Activated naive CD4-positive, alpha-beta T cell treated with anti-CD3 and anti-CD28 coated beads, Interleukin-2, amount 50 U/mL, for 72 hours (primary cell): ENCODE results near the gene FOXC2. TPM values are rescaled to one million over a fixed set of nuclear protein-coding genes. Genes with fewer than 3 reads are reported as not detected.

ENCODE experiments used
- ATAC-seq, 2 donors: fragments of 150-1000 bp; cut with Tn5 transposase; 2 replicates each; pipeline ENCODE4 v1.10.0; 2021; ENCODE audit warnings: mild to moderate bottlenecking in 2 of 2, moderate library complexity in 2 of 2
- DNase-seq, 2 donors: peaks; one replicate each; pipeline ENCODE4 v3.0.0; 2021 to 2022; ENCODE audit warnings: low spot score in 2 of 2
- H3K27ac Mint-ChIP-seq, 2 donors: one replicate each; pipeline ENCODE4 v1.8.0; 2022; ENCODE audit warnings: mild to moderate bottlenecking in 2 of 2, mixed read lengths in 2 of 2
- H3K36me3 Mint-ChIP-seq, 2 donors: one replicate each; pipeline ENCODE4 v1.8.0; 2022; ENCODE audit warnings: mixed read lengths in 2 of 2
- H3K9me3 Mint-ChIP-seq, 2 donors: one replicate each; pipeline ENCODE4 v1.8.0; 2022; ENCODE audit warnings: mixed read lengths in 2 of 2
- total RNA-seq, 2 donors: library from RNA; stranded (reverse); gene quantifications; one replicate each; pipeline ENCODE4 v1.2.3, GENCODE V29; 2022

Gene FOXC2
- total RNA-seq, 2 donors from 2014 or later: not detected

DNA sequence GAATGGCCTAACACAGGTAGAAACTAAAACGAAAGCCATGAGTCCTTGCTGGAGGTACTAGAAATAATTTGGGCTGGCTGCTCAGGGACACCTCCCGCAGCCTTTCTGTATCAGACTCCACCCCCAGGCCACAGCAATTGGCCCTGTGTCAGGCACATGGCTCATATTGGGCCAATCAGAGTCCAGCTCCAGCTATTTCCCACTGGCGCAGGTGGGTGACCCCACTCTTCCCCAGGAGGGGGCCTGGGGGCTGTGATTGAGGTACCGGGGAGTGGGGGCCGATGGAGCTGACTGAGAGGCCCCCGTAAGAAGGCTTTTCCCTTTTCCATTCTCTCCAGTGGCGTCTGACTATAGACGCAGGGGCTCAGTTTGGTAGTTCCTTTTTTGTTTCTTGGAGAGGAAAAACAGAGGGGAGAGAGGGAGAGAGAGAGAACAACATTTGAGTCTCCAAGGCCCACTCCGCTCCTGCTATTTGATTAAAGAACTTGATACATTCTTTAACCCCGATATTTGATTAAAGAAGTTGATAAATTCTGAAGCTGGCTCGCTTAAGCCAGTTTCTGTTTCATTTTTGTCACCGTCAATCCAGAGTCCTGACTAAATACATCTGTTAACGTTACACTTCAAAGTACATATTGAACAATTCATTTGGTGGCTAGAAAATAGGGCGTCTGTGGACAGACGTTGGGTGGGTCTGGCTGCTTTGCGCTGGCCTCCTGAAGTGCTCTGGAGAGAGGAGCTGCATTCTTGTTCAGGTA is 38.0 kb downstream of the FOXC2 start:
- peaks cover 0 to 12% of the 10 kb centered on the region in 2 donors for H3K36me3 Mint-ChIP-seq
- H3K27ac Mint-ChIP-seq: peak overlapping the region; percentile 83 to 84
- H3K9me3 Mint-ChIP-seq: no peaks in the 10 kb centered on the region
- ATAC-seq (peak; percentile 91 to 100), DNase-seq (peak in 1 of 2 donors; percentile 27)

DNA sequence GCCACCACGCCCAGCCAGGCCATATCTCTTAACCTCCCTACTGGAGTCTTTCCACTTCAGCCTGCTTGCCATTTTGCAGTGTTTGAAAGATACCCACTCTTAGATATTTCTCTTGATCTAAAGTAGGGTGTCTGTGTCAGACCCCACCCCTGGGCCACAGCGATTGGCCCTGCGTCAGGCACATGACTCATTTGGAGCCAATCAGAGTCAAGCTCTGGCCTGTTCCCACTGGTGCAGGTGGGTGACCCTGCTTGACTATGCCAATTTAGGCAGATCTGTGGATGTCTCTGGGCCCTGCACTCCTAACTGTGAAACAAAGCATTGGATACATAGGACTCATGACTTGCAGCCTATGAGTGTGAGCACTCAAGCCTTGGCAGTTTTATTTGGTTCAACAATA is 39.3 kb downstream of the FOXC2 start:
- H3K9me3 Mint-ChIP-seq: no peaks in the 10 kb centered on the region
- H3K36me3 Mint-ChIP-seq: peaks cover 0 to 12% of the 10 kb centered on the region in 2 donors
- ATAC-seq (no peak), DNase-seq (no peak)
- H3K27ac Mint-ChIP-seq: no peak overlapping the region

DNA sequence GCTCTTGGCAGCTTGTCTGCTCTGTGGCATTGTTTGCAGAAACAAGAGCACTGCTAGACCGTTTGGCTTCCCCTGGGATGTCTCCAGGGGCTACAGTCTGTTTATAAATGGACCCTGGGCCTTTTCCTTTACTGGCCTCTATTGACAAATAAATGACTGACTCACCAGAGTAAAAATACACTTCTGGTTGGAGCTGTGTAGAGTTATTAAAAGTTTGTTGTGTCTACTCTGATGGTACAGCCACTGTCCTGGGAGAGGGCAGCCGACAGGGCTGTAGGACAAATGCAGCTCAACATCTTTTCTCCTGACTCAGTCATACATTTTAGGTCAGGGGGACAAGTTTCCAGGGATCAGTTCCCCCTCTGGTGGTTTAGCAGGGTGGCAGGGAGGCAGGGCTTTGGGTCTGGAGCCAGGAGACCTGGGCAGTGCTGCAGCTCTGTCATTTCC is 41.7 kb downstream of the FOXC2 start:
- H3K27ac Mint-ChIP-seq: no peak overlapping the region
- peaks cover 0 to 12% of the 10 kb centered on the region in 2 donors for H3K36me3 Mint-ChIP-seq
- no peak for ATAC-seq
- H3K9me3 Mint-ChIP-seq: no peaks in the 10 kb centered on the region
- no peak for DNase-seq

DNA sequence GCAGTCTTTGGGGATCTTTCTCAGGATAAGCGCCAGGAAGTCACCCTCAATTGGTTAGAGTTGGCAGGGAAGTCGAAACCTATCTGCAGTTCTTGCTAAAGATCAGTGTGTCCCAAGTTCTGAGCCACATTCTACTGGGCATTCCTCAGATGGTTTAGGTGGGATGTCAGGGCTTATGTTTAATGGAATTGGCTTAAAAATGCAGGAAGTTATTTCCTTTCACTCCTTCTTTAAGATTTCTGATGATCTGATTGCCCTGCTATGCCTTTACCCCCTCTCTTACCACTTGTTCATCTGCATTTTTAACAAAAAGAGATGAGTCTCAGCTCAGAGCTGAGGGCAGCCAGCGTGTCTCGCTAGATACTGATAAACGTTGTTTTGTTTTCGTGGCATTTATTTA is 42.5 kb downstream of the FOXC2 start:
- no peak for DNase-seq
- no peak for ATAC-seq
- peaks cover 0 to 11% of the 10 kb centered on the region in 2 donors for H3K36me3 Mint-ChIP-seq
- no peak overlapping the region for H3K27ac Mint-ChIP-seq
- no peaks in the 10 kb centered on the region for H3K9me3 Mint-ChIP-seq

DNA sequence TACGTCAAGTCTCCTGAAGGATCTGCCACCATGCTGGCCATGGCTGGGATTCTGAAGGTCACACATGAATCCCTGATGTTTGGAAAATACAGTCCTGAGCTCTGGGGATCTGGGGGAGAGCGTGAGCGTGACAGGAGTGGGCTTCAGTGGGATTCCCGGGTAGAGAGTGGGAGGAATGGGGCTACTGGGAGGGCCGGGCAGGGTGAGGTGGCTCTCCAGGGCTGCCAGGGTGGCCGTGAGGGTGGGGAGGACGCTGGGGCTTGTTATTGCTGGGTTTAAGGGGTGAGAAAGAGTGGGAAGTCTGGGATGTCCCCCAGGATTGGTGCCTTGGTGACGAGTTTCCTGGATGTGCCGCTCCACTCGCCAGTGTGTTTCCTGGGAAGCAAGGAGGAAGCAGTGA is 43.0 kb downstream of the FOXC2 start:
- ATAC-seq (no peak), DNase-seq (no peak)
- no peak overlapping the region for H3K27ac Mint-ChIP-seq
- peaks cover 0 to 6% of the 10 kb centered on the region in 2 donors for H3K36me3 Mint-ChIP-seq
- no peaks in the 10 kb centered on the region for H3K9me3 Mint-ChIP-seq

DNA sequence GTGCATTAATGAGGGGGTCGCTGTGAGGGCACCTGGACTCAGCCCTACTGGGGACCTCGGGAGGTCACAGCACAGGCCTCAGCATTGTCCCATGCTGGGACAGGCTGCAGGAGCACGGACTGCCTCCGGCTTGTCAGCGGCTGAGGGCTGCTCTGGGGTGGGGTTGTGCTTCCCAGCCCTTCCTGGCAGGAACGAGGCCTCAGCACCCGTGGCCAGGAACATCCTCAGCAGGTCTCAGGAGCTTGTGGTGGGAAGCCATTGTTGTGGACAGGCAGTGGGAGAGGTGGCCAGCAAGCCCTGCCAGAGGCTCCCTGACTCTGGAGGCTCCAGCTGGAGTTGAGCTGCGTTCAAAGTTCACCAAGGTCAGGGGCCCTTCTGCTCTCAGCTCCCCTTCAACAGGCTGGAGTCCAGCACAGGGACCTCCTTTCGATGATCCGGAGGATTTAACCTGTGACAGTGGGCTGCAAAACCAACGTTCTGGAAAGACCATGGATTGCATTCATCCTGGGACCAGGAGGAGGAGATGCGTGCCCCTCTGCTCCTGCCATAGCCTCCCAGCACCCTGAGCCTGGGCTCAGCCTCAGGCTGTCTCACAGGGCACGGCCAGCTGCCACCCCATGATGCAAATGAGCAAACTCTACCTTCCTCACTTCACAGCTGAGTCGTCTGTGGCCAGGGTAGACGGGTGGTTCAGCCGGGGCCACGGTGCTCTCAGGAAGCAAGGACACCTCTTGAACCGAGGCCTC is 44.3 kb downstream of the FOXC2 start:
- DNase-seq (no peak), ATAC-seq (no peak)
- no peaks in the 10 kb centered on the region for H3K36me3 Mint-ChIP-seq
- H3K9me3 Mint-ChIP-seq: no peaks in the 10 kb centered on the region
- H3K27ac Mint-ChIP-seq: no peak overlapping the region

DNA sequence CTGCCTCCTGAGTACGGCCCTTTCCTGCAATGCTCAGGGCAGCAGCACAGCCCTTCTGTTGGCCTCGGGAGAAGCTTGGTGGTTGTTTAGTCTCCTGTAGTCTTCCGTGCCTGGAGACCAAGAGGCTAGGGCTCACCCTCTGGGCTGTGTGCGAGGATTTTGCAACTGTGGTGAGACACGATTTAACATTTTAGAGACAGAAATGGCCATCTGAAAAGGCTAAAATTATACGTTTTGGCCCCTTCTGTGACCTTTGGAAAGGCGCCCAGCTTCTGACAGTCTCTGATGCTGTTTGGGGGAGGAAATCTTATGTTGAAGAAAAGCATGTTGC is 44.9 kb downstream of the FOXC2 start:
- no peak for DNase-seq
- ATAC-seq: no peak
- H3K9me3 Mint-ChIP-seq: no peaks in the 10 kb centered on the region
- H3K36me3 Mint-ChIP-seq: no peaks in the 10 kb centered on the region
- no peak overlapping the region for H3K27ac Mint-ChIP-seq

DNA sequence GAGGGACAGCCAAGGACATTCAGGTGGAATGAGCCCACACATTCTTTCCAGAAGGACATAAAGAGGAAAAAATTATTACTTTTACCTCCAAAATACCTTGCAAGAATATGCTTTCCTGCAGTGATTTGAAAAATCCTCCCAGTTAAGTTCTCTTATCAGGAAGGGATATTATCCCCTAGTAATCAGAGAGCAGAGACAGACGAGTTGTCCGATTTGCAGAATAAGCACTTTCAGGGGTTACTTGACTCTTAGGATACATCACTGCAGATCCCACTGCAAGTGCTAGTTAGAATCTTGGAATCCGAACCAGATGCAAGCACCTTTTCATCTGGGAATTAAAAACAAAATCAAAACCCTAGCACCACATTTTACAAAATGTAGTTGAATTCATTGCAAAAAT is 45.3 kb downstream of the FOXC2 start:
- no peak overlapping the region for H3K27ac Mint-ChIP-seq
- no peak for ATAC-seq
- H3K9me3 Mint-ChIP-seq: no peaks in the 10 kb centered on the region
- no peaks in the 10 kb centered on the region for H3K36me3 Mint-ChIP-seq
- DNase-seq: no peak

DNA sequence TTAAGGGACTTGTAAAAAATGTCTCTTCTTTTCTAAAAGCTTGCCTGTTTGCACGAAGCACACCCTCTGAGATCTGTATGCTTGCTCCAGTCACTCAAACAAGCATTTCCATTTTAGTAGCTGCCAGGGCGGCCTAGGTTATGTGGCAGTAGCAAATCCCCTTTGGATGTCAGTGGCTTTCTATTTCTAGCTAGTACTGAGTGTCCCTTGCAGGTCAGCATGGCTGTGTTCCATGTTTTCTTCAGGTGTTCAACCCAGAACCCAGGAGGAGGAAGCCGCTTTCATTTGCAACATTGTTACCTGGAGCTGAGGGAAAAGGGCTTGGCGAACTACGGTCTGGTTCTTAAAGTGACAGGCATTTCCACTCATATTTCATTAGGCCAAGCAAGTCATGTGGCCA is 48.1 kb downstream of the FOXC2 start:
- no peak for DNase-seq
- no peaks in the 10 kb centered on the region for H3K36me3 Mint-ChIP-seq
- H3K9me3 Mint-ChIP-seq: no peaks in the 10 kb centered on the region
- H3K27ac Mint-ChIP-seq: no peak overlapping the region
- ATAC-seq: no peak

DNA sequence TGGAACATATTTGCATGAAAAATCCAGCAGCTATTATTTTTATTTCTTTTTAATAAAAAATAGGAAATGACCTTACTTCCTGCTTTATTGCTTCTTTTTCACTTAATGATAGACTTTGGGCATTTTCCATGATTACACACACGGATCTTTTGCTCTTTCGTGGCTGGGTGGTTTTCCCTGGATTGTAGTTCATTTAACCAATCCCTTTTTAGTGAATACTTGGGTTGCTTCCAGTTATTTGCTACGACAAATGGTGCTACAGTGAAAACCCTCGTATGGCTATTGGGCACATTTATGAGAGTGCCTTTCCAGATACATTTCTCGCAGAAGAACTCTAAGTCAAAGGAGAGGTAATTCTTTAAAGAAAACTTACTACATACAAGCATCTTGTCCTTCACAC is 50.3 kb downstream of the FOXC2 start:
- Mint-ChIP-seq H3K27ac (no peak overlapping the region), H3K9me3 (no peaks in the 10 kb centered on the region), H3K36me3 (no peaks in the 10 kb centered on the region)
- ATAC-seq (no peak), DNase-seq (no peak)

DNA sequence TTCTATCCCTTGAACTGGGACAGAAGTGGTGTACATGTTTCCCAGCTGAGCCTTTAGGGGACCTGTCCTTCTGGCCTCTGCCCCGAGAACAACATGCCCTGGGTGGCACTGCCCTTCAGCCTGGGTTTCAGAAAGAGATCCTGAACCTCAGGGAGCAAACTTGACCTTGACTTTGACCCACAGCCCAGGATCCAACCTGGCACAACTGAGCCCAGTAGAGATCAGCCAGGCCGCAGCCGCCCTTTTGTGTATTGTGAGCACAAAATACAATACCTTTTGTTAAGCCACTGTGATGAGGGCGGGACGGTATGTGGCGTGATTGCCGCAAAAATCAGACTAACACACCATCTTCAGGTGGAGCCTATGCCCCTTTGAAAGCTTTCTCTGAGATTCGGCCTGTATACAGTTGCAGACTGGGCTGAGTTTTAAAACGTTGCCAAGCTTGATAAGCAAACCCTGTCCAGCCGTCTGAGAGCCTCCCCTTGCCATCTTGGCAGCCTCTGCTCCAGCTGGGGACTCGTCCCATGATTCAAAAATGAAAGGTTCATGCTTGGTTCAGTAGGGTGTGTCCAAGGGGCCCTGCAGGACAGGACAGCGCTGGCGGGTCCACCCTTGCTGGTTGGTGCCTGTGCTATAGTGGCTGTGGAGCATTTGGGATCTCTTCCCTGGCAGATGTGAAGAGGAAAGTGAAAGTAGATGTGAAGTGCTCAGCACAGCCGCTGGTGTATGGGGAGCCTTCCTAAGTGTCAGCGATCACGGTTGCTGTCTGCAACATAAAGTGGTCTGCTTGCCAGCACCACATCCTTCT is 52.0 kb downstream of the FOXC2 start:
- Mint-ChIP-seq H3K36me3 (no peaks in the 10 kb centered on the region), H3K9me3 (no peaks in the 10 kb centered on the region), H3K27ac (no peak overlapping the region)
- DNase-seq: no peak
- no peak for ATAC-seq

Other genes starting within 250 kb of the FOXC2 start
- not detected for gene FOXF1, start 56.3 kb upstream of the FOXC2 start, total RNA-seq
- 10 to 100 TPM; 20.5 to 21.8 TPM for gene MTHFSD, start 11.6 kb upstream of the FOXC2 start, total RNA-seq
- gene FOXL1, start 11.7 kb downstream of the FOXC2 start, total RNA-seq: not detected